Glomerular endothelial cell (primary cell): ENCODE measurements around the gene GPR148. TPM values are rescaled to one million over a fixed set of nuclear protein-coding genes. Genes with fewer than 3 reads are reported as not detected.
"Not testable (repeated sequence)": the region's sequence is repeated elsewhere in the genome, so short reads cannot be mapped to it uniquely, and the experiment has no call there.

Source experiments
- DNase-seq: peaks from one replicate; pipeline ENCODE4 v3.0.0-alpha.2; 2011; ENCODE audit warnings: low read depth, low spot score; ENCODE audit errors: extremely low read depth
- total RNA-seq: library from RNA; depleted of rRNA; stranded (reverse); fragments of >200 nt; gene quantifications from 2 replicates; pipeline ENCODE4 v1.2.3, GENCODE V29; 2015

Gene GPR148, protein sequence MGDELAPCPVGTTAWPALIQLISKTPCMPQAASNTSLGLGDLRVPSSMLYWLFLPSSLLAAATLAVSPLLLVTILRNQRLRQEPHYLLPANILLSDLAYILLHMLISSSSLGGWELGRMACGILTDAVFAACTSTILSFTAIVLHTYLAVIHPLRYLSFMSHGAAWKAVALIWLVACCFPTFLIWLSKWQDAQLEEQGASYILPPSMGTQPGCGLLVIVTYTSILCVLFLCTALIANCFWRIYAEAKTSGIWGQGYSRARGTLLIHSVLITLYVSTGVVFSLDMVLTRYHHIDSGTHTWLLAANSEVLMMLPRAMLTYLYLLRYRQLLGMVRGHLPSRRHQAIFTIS
- total RNA-seq, result not detected in 2 replicates

DNA sequence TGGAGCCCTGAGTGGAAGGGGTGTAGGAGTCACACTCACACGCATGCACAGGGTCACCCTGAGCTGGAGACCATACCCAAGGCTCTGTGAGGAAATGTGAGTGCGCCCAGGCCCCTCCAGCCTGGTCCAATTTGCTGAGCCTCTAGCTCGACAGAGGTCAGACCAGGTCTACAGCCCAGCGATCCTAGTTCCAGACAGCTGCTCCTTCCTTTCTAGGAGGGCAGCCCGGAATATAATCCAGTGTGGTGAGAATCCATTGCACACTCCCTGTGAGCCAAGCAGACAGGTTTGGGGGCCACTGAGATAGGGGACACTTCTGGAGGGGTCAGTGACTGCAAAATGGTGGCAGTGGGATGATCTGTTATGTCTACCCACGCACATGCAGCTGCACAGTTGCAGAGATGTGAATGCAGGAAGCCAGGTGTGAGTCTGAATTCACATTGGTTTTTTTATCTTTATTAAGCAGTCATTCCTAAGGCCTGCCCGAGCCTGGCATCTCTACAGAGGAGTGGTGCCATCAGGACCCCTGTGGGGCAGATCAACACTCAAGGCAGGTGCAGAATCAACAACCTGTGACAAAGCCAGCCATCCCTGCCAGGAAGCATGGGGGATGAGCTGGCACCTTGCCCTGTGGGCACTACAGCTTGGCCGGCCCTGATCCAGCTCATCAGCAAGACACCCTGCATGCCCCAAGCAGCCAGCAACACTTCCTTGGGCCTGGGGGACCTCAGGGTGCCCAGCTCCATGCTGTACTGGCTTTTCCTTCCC, at the start of gene GPR148:
Gene GPR148 (plus strand): TSS at position 522 of the 768 bp plus-strand sequence. CDS start 82 bp downstream, at position 604.
- no peak for DNase-seq

DNA sequence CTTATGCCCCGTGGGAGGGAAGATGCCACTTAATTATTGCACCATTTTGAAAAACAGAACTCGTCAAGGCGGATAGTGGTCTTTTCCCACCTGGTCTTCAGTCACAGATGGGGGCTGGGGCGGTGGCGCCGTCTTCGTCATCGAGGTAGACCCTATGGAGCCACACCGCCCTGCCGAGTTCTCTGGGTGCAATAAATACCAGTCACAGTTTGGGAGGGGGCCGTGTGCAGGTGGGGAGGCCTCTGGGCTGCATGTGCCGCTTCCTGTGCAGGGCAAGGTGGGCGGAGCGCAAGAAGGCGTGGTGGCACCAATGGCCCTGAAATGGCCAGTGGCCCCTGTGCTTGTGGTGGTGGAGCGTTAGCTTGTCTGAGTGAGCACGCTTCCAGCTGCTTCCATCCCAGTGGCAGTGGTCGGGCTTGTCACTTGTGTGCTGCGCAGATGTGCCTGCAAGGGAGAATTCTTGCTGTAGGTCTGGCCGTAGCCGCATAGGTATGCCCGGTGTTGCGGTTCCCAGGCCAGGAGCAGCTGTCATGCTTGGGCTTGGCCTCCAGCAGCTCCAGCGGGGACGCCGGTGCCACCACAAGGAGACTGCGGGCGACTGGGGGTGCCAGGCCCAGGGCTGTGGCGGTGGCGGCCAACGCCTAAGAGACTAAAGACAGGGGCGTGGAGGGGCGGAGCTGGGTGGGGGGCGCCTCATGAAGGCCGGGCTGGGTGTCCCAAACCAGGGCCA, 36.7 kb upstream of the GPR148 start:
- DNase-seq, result not testable (repeated sequence)

DNA sequence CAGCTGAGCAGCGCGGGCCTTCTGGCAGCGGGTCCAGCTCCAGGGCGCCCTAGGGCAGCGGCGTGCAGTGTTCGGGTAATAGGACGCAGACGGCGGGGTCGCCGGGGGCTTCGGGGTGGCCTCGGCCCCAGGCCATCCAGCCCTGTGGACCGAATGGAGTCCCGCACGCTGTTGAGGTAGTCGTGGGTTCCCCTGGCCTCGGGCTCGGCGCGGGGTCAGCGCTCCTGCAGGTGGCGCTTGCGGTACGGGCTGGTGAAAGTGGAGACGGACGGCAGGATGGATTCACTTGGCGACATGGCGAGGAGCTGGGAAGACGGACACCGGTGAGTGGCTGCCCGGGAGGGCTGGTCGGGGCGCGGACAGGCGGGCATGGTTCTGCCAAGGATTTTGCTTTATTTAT, 35.4 kb upstream of the GPR148 start:
- DNase-seq, result not testable (repeated sequence)

- not testable (repeated sequence) for DNase-seq
Observed at GRCh38 chr2:130703250-130703649, 25.6 kb upstream of the GPR148 start.

- DNase-seq, result not testable (repeated sequence)
Observed at GRCh38 chr2:130714795-130715194, 14.1 kb upstream of the GPR148 start.

- no peak for DNase-seq
Observed at GRCh38 chr2:130720036-130720435, 8.8 kb upstream of the GPR148 start.

DNA sequence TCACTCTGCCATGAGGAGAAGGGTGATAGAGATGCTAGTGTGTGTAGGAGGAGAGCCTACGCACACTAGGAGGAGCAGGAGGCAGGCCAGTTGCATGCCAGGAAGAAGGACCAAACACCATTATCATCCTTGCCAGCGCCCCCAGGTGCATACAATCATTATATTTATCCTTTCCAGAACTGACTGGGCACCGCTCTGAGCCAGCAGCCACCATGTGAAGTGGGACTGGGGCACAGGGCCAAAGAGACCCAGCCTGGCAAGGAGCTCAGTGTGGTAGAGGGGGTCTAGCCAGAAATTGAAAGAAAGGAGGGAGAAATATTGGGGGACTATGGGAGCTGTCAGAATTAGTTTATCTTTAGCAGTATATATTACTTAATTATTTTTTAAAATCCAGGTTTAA, 8.3 kb upstream of the GPR148 start:
- no peak for DNase-seq

DNA sequence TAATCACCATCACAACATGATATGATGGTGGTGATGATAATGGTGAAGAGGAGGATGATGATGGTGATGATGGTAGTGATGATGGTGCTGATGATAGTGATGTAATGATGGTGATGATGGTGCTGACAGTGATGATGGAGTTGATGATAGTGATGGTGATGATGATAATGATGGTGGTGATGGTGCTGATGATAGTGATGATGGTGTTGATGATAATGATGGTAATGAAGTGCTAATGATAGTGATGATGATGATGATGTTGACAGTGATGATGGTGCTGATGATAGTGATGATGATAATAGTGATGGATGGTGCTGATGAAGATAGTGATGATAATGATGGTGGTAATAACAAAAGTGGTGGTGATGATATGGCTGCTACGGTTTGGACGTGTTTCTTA, 4.4 kb upstream of the GPR148 start:
- no peak for DNase-seq

DNA sequence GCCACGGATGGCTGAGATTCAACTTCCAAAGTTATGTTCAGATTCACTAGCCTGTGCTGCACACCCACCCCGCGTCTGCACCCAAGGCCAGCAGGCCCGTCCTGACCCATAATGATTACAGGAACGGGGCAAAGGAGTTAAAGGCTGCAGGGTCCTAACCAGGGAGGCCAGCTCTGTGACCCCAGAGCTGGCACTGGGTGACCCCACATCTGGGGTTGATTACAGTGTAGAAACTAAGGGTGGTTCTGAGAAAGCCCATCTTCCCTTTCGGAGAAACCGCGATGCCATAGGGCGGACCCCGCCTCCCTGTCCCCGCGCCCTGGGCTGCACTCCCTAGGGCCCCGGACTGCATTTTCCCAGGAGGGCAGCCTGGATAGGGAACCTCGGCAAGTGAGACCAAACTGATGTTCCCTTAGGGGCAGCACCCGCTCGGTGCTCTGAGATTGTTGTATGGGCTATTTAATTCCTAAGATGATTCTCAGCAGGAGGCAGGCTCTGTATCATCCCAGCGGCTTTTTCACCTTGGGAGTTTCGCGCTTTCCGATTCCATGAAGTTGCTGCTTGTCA, 2.2 kb upstream of the GPR148 start:
- DNase-seq, result no peak

- no peak for DNase-seq
Observed at GRCh38 chr2:130727286-130727924, 1.5 kb upstream of the GPR148 start.

GRCh38 chr2:130728007-130728454, 839 bp upstream of the GPR148 start:
- DNase-seq, result no peak

DNA sequence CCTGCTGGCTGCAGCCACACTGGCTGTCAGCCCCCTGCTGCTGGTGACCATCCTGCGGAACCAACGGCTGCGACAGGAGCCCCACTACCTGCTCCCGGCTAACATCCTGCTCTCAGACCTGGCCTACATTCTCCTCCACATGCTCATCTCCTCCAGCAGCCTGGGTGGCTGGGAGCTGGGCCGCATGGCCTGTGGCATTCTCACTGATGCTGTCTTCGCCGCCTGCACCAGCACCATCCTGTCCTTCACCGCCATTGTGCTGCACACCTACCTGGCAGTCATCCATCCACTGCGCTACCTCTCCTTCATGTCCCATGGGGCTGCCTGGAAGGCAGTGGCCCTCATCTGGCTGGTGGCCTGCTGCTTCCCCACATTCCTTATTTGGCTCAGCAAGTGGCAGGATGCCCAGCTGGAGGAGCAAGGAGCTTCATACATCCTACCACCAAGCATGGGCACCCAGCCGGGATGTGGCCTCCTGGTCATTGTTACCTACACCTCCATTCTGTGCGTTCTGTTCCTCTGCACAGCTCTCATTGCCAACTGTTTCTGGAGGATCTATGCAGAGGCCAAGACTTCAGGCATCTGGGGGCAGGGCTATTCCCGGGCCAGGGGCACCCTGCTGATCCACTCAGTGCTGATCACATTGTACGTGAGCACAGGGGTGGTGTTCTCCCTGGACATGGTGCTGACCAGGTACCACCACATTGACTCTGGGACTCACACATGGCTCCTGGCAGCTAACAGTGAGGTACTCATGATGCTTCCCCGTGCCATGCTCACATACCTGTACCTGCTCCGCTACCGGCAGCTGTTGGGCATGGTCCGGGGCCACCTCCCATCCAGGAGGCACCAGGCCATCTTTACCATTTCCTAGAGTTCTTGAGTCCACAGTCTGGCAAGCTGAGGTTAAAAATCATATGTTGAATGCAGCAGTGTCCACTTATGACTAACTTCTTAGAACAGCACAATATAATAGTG, 741 bp downstream of the GPR148 start:
- DNase-seq, result no peak

DNA sequence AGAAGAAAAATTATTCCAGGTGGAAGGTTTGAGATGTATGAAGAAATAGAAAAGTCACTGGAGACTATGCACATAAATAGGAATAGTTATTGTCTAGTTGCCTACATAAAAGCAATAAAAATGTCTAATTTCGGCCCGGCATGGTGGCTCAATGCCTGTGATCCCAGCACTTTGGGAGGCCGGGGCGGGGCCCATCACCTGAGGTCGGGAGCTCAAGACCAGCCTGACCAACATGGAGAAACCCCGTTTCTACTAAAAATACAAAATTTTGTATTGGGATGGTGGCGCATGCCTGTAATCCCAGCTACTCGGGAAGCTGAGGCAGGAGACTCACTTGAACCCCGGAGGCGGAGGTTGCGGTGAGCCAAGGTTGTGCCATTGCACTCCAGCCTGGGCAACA, 3.4 kb downstream of the GPR148 start:
- DNase-seq, result not testable (repeated sequence)

GRCh38 chr2:130735200-130735599, 6.3 kb downstream of the GPR148 start:
- no peak for DNase-seq

- DNase-seq, result no peak
Observed at GRCh38 chr2:130736487-130736886, 7.6 kb downstream of the GPR148 start.

DNA sequence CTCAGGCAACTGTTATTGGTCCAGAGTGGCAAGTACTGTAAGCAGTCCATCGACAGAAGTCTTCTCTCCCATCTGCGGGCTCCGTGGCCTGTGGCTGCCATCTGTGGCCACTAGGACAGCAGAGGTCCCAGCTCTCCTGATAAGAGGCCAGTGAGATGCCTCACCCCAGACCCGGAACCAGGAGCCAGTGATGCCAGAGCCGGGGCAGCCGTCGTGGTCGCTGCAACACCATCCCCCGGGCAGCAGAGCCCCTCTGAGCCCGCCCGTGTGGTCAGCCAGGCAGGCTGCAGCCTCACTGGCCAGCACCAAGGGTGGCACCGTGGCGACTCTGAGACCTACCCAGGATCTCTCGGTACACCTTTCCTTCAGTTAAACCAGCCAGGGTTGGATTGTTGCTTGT, 8.7 kb downstream of the GPR148 start:
- no peak for DNase-seq

DNA sequence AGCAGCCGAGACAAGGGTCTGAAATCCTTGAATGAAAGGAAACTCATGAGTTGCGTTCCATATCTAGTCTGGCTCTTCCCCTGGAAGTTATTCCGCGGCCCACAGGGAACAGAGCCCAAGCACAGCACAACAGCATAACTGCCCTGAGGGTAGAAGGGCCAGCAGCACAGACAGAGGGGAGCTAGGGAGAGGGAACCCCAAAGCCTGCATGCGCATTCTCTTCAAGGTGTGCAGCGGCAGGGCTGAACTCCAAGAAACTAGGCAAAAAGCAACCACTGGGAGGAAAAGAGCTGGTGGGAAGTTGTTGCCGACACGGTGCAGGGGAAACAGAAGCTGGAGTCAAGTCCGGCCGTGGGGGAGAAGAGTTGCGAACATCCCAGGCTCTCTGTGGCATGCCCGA, 11.8 kb downstream of the GPR148 start:
- DNase-seq, result no peak

- DNase-seq, result no peak
Observed at GRCh38 chr2:130743278-130743677, 14.4 kb downstream of the GPR148 start.
